Posterior cingulate gyrus (tissue), 11 donors: ENCODE data around the gene SRSF2.
"Not testable (repeated sequence)": the region's sequence is repeated elsewhere in the genome, so short reads cannot be mapped to it uniquely, and the experiment has no call there.

ENCODE experiments used
- DNase-seq, 10 donors: peaks; one replicate each; pipeline versions ENCODE4 v3.0.0 to v3.0.0-alpha.2; 2020 to 2021; ENCODE audit warnings: mixed read lengths in 3 of 10
- intact Hi-C: fragments of 100-400 bp; cut with DNase I; formaldehyde crosslinking; loops from one replicate; pipeline ENCODE4 v1.15.1; 2023

Gene SRSF2

DNA sequence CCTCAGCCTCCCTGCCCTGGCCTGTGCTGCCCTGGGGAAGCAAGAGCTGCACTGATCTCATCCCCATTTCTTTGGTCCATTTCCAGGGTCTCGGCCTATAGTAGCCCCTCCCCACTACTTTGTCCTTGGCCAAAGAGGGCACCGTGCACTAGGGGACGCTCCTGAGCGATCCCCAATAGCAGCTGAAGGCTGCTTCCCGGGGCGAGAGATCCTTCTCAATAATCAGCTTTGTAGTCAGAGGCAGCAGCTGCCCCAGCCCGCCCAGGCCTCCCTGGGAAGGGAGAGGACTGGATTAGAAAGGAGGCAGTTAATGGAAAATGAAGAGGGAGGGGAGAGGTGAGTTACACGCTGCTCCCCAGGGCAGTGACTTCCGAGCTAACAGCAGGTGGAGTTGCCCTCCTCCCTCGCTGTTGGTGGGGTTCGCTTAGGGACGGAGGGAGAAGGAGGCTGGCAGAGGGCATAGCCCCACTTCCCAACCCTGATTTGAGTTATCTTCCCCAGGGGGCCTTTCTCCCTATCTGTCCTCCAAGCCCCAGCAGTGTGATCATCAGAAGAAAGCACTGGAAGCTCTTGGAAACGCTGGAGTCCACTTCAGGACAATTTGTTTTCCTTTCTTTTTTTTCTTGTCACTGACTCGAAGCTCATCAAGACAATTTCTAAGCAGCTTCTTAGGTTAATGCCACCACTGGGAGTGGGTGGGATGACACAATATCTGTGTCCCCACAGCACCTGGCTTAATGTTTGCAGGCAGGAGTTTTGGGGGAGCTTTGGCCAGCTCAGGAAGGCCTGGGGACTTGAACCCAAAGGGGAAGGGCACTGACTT lies 28.9 kb downstream of the SRSF2 start:
- intact Hi-C loops: no loop called here
- DNase-seq: peak in 7 of 10 donors; percentile 56 to 94 (median 63)

DNA sequence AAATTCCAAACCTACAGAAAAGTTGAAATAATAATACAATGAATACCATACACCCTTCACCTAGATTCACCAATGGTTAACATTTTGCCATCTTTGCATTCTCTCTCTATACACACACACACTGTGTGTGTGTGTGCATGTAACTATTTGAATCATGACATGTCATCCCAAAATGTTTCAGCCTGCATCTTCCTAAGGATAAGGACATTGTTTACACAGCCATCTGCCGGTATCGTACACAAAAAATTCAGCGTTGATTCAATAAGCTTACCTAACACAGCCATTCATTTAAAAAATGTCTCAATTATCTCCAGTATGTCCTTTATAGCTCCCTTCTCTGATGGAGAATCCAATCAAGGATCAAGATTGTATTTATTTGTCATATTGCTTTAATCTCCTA lies 30.3 kb downstream of the SRSF2 start:
- no peak for DNase-seq
- intact Hi-C loops: no loop called here

DNA sequence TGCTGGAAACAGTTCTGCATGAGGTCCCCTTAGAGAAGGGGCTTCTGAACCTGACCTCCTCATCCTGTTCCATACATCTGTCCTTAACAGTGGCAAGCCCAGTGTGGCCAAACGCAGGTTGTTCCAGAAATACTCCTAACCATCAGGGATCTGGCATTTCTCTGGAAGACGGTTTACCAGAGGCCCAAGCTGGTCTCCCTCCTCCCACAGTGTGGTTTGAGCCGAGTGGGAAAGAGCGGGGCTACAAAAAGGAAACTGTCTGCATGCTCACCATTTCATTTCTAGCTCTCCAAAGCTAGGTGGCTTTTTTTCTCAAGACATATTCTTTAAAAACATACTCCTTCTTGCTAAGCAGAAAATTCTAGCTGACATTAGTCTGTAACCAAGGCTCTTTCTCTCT lies 32.3 kb downstream of the SRSF2 start:
- intact Hi-C loops: no loop called here
- DNase-seq: no peak

DNA sequence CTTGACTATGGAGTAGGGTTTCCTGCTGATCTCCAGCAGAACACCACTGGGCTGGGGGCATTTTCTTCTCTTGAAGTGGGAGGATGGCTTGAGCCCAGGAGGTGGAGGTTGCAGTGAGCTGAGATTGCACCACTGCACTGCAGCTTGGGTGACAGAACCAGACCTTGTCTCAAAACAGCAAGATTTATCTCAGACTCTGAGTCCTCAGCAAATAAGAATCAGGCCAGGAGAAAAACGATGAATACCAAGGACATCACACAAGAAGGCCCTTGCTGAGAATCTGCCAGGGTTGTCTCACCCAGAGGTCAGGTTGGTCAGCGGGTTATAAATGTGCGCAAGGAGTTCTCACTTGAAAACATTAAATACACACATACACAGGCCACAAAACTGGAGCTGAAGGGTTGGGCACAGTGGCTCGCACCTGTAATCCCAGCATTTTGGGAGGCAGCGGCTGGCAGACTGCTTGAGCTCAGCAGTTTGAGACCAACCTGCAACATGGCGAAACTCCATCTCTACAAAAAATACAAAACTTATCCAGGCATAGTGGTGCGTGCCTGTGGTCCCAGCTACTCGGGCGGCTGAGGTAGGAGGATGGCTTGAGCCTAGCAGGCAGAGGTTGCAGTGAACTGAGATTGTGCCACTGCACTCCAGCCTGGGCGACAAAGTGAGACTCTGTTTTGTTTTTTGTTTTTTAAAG lies 34.0 kb downstream of the SRSF2 start:
- no peak for DNase-seq
- intact Hi-C loops: no loop called here

DNA sequence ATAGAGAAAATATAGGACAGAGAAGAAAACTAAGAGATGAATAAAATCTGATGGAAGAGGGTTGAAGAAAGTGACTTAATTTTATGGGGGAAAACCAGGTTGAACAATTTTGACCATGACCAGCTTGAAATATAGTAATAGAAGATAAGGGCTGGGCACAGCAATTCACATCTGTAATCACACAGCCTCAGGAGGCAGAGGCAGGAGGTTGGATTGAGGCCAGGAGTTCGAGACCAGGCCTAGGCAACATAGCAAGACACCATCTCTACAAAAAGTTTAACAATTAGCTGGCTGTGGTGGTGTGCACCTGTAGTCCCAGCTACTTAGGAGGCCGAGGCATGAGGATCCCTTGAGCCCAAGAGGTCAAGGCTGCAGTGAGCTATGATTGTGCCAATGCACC lies 35.1 kb downstream of the SRSF2 start:
- no peak for DNase-seq
- intact Hi-C loops: no loop called here

DNA sequence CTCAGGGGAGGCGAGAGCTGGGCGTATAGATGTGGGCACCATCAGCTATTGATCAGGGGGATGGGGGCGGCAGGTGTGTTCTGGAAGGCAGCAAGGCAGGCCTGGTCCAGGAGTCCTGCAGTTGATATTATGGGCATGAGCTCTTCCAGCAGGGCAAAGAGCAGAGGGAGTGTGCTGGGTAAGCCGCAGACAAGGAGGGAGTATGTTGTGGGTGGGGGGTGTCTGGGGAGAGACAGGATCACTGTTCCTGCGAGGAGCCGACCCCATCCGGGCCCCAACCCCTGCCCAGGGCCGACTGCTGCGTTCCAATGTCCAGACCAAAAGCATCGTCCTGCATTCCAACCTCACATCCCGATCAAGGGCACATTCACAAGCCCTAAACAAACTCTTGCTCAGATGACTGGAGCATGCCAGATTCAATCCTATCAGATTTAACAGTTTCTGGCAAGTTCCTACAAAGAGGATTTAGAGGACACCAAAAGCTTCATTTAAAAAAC lies 35.6 kb downstream of the SRSF2 start:
- intact Hi-C loops: no loop called here
- no peak for DNase-seq

DNA sequence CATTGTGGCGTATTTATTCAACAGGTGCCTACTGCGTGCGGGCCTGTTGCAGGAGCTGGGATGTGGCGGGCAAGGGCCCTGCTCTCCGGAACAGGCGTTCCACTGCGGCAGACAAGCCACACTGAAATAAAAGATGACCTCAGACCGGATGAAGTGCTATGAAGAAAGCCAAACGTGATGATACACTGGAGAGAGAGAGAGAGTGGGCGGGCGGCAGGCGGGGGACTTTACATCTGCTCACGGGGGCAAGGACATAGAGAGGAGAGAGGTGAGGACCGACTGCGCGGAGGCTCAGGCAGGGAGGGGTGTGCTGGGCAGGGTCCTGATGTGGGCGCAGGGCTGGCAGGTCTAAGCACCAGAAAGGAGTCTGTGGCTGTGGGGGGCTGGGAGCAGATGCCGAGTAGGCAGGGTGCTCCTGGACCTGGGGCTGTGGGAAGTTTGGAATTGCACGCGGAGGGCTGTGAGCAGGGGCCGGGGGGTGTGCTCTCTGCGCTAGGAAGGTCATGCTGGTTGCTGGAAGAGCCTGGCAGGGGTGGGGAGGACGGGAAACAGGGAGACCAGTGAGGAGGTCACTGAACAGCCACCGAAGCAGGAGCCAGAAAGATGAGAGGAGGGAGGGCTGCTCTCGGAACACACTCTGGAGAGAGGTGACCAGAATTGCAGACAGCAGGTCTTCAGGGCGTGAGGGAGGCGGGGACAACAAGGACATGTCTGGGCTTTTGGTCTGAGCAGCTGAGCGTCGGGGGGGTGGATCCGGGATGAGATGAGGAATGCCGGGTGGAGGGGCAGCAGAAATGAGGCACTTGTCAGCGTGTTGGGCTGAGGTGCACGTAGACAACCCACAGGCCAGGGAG lies 36.3 kb downstream of the SRSF2 start:
- DNase-seq: peak in 1 of 10 donors; percentile 74
- intact Hi-C loops: no loop called here

DNA sequence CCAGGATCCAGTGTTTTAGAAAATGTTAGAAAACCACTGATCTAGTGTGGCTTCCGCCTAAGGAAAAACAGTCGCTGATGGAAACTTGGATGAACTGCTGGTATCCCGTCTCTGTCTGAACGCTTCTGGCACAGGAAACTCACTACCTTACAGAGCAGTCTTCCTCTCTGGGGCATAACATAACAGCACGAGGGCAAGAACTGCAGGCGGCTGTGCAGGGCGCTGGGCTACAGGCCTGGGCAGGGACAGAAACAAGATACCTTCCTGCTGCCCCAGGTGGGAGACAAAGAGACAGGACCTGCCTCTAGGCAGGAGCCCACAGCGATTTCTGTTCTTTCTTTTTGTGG lies 36.9 kb downstream of the SRSF2 start:
- DNase-seq: no peak
- intact Hi-C loops: no loop called here

DNA sequence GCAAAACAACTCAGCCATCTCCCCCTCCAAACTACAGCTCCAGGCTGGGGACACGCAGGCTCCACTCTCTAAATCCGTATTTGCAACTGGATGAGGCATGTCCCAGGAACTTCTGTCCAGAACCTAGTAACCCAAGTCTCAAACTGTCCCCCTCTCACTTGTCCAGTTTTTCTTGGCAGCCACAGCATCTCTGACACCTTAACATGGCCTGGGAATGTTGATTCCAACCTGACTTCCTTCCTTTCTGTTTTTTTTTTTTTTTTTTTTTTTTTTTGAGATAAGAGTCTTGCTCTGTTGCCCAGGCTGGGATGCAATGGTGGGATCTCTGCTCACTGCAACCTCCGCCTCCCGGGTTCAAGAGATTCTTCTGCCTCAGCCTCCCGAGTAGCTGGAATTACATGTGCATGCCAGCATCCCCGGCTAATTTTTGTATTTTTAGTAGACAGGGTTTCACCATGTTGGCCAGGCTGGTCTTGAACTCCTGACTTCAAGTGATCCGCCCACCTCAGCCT lies 38.6 kb downstream of the SRSF2 start:
- DNase-seq, intact Hi-C loops: not testable (repeated sequence)

DNA sequence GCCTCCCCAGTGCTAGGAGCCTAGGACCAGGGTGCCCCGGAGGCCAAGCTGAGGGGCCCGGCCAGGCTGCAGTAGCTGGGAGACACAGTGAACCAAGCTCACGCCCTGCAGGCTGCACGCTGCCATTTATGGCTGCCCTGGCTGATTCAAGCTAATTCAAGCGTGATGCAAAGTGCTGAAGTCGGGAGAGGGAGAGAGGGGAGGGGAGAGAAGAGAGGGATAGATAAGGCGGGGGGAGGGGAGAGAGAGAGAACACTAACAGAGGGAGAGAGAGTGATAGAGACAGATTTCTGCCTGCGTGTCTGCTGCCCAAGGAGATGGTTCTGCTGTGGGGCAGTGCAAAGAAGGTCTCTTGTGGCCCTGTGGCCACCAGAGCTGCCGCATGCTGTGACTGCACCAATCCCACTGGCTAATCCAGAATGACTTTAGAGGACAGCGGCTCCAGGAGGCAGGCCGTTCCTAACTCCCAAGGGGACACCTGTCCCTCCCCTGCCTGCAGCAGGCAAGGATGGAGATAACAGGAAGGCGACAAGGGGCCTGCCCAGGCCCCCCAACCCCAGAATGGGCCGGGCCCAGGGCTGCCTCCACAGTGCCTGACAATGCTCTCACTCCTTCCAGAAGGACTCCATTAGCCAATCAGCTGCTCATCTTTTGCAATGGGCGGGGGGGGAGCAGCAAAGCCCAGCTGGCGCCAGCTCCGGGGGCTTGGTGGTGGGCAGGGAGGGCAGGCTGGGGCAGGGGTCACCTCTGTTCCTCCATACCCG lies 39.2 kb downstream of the SRSF2 start:
- no peak for DNase-seq

DNA sequence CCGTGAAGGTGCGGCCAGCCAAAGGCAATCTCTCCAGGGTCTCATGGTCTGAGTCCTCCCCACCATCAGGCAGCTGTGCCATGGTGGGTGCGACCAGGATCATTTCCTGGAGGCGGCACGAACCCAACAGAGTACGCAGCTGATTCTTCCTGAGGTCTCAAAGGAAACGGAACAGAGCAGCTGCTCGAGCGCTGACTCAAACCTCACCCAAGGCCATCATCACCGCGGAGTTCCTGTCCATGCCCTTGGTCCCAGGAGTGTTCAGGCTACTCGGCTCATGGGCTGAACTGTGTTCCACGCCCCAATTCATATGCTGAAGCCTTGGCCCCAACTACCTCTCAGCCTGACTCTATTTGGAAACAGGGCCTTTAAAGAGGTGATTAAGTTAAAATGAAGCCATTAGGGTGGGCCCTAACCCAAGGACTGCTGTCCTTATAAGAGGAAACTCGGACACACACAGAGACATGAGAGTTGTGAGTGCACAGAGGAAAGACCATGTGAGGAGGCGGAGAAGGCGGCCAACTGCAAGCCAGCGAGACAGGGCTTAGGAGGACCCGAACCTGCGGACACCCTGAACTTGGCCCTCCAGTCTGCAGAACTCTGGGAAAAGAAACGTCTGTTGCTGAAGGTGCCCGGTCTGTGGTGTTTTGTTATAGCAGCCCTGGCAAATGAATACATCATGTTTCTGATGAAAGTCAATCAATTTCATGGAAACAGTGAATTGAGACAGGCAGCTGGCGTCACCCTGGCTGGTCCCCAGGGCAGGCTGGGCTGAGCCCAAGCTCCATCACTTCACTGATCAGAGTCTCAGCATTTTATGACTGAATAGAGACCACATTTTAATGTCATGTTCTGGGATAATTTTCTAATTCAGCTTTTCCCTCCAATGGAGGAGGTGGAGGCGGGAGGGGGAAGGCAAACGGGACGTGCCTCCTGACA lies 40.1 kb downstream of the SRSF2 start:
- intact Hi-C loops: no loop called here
- DNase-seq: no peak

More for the DNA sequence above, 39.2 kb downstream of the SRSF2 start:
- intact Hi-C loops: no loop called here

DNA sequence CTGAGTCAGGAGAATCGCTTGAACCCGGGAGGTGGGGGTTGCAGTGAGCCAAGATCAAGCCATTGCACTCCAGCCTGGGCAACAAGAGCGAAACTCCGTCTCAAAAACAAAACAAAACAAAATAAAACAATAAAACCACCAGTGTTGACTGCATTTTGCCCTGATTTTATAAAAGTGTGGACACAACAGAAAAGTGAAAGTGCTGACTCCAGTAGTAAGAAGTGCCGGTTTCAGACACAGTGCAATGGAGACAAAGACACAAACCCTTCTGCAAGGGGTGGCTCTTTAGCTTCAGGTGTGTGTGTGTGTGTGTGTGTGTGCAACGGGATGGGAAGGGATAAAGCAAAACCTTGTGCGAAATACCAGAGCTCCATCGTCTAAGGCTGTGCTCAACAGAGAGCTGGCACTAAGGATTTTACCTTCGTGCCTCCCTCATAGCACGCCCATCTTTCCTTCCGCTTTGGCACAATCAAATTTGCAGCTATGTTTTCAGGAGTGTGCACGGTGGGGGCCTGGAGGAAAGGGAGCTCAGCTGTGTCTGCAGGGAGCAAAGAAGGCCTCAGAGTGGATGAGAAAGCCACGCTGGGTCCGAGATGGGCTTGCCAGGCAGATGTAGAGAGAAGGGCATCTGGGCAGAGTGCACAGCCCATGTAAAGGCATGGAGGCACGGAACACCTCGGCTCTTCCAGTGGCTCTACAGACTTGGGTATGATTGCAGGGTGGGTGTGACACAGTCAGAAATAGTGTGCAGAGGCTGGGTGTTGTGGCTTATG lies 41.9 kb downstream of the SRSF2 start:
- no peak for DNase-seq
- intact Hi-C loops: no loop called here

DNA sequence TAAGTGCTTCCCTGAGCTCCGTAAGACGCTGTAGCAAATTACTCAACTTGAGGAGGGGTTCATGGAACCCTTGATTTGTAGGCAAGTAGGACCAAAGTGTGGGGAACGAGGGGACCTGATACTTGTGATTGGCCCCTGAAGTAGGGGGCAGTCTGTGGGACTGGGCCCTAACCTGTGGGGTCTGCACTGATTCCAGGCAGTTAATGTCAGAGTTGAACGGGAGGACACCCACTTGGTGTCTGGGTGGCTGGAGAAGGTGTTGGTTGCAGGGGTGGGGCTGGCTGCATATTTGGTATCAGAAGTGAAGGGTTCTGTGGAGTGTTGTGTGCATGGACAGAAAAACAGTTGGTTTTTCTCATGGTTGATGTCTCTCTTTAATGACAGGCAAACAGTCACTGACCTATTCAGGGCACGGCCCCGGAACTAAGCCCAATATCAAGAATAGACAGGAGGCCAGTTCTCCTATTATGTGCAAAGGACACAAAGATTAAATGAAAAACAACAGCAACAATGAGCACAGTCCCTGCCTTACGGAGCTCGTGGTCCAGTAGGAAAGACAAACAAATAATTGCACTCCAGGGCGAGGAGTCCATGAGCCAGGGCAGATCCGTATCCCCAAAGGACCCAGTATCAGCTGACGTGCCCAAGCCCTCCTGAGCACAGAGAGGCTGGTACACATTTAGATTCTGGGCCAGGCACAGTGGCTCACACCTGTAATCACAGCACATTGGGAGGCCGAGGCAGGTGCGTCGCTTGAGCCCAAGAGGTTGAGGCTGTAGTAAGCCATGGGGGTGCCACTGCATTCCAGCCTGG lies 45.5 kb downstream of the SRSF2 start:
- intact Hi-C loops: no loop called here
- peak in 1 of 10 donors; percentile 39 for DNase-seq

DNA sequence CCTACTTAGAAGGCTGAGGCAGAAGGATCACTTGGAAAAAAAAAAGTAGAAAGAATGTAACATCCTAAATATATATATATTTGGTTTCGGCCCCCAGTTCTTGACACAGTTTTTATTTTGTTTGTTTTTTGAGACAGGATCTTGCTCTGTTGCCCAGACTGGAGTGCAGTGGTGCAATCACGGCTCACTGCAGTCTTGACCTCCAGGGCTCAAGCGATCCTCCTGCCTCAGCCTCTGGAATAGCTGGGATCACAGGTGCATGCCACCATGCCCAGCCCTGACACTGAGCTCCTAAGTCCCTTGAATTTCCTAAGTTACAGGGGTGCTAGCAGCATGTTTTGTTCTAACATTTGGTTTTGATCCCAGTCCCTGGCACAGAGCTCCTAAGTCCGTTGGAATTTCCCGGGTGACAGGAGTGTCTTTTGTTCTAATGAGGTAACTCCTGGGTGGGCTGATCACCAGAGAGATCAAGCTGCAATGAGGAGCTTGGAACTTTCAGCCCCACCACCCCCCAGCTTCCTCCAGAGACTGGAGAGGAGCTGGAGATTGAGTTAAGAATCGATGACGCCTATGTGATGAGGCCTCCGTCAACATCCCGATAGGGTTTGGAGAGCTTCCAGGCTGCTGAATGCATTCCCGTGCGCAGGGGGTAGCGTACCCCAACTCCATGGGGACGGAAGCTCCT lies 46.4 kb downstream of the SRSF2 start:
- intact Hi-C loops: no loop called here
- DNase-seq: peak in 2 of 10 donors; percentile 32 to 41

DNA sequence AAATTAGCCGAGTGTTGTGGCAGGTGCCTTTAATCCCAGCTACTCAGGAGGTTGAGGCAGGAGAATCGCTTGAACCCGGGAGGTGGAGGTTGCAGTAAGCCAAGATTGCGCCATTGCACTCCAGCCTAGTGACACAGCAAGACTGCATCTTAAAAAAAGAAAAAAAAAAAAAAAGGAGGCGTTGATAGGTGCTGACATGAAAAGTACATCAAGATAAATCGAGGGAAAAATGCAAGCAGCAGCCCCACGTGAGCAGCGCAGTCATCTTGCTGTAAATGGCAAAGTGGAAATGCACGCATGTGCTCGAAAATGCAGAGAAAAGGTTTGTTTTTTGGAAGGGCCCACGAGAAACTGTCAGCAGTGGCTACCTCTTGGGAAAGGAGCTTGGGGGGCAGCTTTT lies 47.3 kb downstream of the SRSF2 start:
- intact Hi-C loops: no loop called here
- DNase-seq: peak in 2 of 10 donors; percentile 17 to 64

DNA sequence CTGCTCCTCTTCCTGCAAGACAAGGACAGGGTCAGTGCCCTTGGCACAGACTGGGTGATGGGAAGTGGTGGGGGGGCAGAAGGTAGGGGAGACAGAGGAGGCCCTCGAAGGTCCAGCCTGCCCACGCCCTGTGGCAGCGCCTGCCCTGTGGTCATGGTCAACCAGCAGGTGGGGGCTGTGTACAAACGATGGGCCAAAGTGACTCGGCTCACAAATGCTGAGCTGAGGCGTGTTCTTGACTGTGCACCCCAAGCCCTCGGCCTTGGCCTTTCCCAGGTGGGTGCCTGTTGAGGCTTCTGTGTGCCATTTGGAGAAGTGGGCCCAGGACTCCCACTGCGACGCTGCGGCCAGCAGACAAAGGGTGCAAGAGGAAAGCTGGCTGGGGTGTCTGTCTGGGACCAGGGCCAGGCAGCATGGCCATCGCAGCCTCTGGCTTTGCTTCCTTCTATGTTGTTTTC lies 48.9 kb downstream of the SRSF2 start:
- intact Hi-C loops: no loop called here
- DNase-seq: peak in 1 of 10 donors; percentile 62
